ENCODE results near the gene SATB2. TPM values are rescaled to one million over a fixed set of nuclear protein-coding genes. Genes with fewer than 3 reads are reported as not detected.

The SATB2 gene
- total and polyA plus RNA-seq, 2 experiments from 2014 or later, result 1.6 to 6.0 TPM

DNA sequence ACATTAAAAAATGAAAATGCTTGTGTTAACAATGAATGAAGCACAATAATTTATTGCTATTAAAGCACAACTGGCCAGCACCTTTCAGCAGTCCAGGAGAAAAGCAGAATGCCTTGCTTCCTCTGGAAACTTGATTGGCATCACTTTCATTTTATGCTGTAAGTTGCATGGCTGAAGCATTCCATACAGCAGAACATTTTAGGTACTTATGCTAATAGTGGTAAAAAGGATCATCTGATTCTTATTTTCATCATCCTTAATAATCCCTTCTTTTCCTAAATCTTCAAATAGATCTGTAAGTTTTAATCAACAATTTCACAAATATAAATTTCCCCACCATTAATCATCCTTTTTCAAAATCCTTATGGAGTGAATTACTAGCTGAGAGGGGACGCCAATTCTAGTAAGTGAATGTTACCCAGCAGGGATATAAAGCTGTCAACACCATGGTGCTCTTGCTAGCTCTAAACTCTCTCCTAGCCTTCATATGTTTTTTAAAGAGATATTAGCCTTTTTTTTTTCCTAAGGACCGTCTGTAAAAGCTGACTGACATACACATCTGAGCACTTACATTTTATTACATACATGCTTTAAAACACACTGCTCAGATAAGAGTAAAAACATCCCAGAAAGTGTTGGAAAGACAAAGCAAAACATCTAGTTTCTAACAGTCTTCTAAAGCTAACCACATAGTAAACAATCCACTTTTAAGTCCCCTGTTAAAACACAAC is 5.3 kb downstream of the SATB2 start (continued):
- TF ChIP-seq, protein P1, sequence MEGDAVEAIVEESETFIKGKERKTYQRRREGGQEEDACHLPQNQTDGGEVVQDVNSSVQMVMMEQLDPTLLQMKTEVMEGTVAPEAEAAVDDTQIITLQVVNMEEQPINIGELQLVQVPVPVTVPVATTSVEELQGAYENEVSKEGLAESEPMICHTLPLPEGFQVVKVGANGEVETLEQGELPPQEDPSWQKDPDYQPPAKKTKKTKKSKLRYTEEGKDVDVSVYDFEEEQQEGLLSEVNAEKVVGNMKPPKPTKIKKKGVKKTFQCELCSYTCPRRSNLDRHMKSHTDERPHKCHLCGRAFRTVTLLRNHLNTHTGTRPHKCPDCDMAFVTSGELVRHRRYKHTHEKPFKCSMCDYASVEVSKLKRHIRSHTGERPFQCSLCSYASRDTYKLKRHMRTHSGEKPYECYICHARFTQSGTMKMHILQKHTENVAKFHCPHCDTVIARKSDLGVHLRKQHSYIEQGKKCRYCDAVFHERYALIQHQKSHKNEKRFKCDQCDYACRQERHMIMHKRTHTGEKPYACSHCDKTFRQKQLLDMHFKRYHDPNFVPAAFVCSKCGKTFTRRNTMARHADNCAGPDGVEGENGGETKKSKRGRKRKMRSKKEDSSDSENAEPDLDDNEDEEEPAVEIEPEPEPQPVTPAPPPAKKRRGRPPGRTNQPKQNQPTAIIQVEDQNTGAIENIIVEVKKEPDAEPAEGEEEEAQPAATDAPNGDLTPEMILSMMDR (conservative IDR thresholded peaks at IDR 0.05; ENCODE audit: low read depth in 2 of 2), result no peak
- TF ChIP-seq JUNB (IDR thresholded peaks at IDR 0.05; ENCODE audit: unreplicated experiment), result no peak
- no peak for TF ChIP-seq EZH2phosphoT487 (IDR thresholded peaks at IDR 0.05; ENCODE audit: unreplicated experiment)
- TF ChIP-seq ZNF114 (CRISPR knock-in tag; IDR thresholded peaks at IDR 0.05), result no peak
- TF ChIP-seq NANOG (IDR thresholded peaks at IDR 0.05; ENCODE audit: borderline replicate concordance), result no peak
- TF ChIP-seq STAT1 (IDR thresholded peaks at IDR 0.05; ENCODE audit: unreplicated experiment), result no peak
- TF ChIP-seq EZH2 (IDR thresholded peaks at IDR 0.05; ENCODE audit: low read depth, unreplicated experiment), result no peak
- TF ChIP-seq CREB1 (CRISPR knock-in tag; IDR thresholded peaks at IDR 0.05; ENCODE audit: low read depth), result no peak

DNA sequence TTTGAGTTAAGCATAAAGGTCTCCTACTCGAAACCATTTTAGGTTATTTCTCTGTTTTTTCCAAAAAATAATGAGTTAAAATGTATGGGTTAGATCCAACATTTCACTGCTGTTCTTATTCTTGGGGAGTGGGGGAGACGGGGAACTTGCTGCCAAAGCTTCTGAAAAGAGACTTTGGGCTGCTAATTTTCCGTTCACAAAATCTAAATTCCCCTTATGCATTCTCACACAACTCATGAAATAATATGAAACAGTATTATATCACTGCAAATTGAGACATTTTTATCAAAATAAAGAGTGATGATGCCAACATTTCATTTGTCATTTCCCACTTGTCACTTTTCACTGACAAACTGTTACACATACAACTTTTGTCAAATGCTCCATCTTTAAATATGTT is 7.8 kb downstream of the SATB2 start:
- H3K4me3 ChIP-seq, result no peak overlapping the region
- no peaks in the 10 kb centered on the region for H3K27me3 Mint-ChIP-seq (ENCODE audit: insufficient read depth, low read depth, poor library complexity)
- no peaks in the 10 kb centered on the region for H3F3A ChIP-seq (replicated peaks; ENCODE audit: low read depth)
- no peaks in the 10 kb centered on the region for H4K20me1 ChIP-seq (replicated peaks; ENCODE audit: insufficient read depth)
- H3K27ac ChIP-seq (ENCODE audit: low read depth), result no peak overlapping the region
- ATAC-seq, result no peak
- H3K4me2 ChIP-seq, result no peak overlapping the region
- DNase-seq (ENCODE audit: low spot score), result no peak
- H3K27ac Mint-ChIP-seq, result no peak overlapping the region
- no peaks in the 10 kb centered on the region for H3K9me3 Mint-ChIP-seq
- peaks cover 24% of the 10 kb centered on the region; the same call in 2 of the 3 replicates for H3K4me1 Mint-ChIP-seq
- H2AFZ ChIP-seq, result no peak overlapping the region
- H3K9me2 ChIP-seq (ENCODE audit: insufficient read depth), result no peaks in the 10 kb centered on the region
- H3K27me3 ChIP-seq (ENCODE audit: insufficient read depth), result peaks cover 16% of the 10 kb centered on the region
- H3K36me3 ChIP-seq (ENCODE audit: insufficient read depth), result no peaks in the 10 kb centered on the region
- H3K36me3 Mint-ChIP-seq (ENCODE audit: low read depth), result no peaks in the 10 kb centered on the region
- H3K4me3 Mint-ChIP-seq, result no peak overlapping the region
- H3K4me1 ChIP-seq (ENCODE audit: insufficient read depth), result peaks cover 6% of the 10 kb centered on the region; the same call in 1 of the 2 replicates
- H3K79me2 ChIP-seq (replicated peaks; ENCODE audit: insufficient read depth), result no peaks in the 10 kb centered on the region; the same call in 1 of the 2 replicates
- TF ChIP-seq NANOG (IDR thresholded peaks at IDR 0.05; ENCODE audit: borderline replicate concordance) (no peak), CREB1 (CRISPR knock-in tag; IDR thresholded peaks at IDR 0.05; ENCODE audit: low read depth) (no peak), POLR2AphosphoS5 (IDR thresholded peaks at IDR 0.05; ENCODE audit: low read depth) (no peak), ZNF114 (CRISPR knock-in tag; IDR thresholded peaks at IDR 0.05) (no peak), ZNF331 (CRISPR knock-in tag; IDR thresholded peaks at IDR 0.05; ENCODE audit: low read depth) (no peak), STAT1 (IDR thresholded peaks at IDR 0.05; ENCODE audit: unreplicated experiment) (no peak)
- TF ChIP-seq, protein P2, sequence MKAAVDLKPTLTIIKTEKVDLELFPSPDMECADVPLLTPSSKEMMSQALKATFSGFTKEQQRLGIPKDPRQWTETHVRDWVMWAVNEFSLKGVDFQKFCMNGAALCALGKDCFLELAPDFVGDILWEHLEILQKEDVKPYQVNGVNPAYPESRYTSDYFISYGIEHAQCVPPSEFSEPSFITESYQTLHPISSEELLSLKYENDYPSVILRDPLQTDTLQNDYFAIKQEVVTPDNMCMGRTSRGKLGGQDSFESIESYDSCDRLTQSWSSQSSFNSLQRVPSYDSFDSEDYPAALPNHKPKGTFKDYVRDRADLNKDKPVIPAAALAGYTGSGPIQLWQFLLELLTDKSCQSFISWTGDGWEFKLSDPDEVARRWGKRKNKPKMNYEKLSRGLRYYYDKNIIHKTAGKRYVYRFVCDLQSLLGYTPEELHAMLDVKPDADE (IDR thresholded peaks at IDR 0.05), result no peak
- TF ChIP-seq, protein P3, sequence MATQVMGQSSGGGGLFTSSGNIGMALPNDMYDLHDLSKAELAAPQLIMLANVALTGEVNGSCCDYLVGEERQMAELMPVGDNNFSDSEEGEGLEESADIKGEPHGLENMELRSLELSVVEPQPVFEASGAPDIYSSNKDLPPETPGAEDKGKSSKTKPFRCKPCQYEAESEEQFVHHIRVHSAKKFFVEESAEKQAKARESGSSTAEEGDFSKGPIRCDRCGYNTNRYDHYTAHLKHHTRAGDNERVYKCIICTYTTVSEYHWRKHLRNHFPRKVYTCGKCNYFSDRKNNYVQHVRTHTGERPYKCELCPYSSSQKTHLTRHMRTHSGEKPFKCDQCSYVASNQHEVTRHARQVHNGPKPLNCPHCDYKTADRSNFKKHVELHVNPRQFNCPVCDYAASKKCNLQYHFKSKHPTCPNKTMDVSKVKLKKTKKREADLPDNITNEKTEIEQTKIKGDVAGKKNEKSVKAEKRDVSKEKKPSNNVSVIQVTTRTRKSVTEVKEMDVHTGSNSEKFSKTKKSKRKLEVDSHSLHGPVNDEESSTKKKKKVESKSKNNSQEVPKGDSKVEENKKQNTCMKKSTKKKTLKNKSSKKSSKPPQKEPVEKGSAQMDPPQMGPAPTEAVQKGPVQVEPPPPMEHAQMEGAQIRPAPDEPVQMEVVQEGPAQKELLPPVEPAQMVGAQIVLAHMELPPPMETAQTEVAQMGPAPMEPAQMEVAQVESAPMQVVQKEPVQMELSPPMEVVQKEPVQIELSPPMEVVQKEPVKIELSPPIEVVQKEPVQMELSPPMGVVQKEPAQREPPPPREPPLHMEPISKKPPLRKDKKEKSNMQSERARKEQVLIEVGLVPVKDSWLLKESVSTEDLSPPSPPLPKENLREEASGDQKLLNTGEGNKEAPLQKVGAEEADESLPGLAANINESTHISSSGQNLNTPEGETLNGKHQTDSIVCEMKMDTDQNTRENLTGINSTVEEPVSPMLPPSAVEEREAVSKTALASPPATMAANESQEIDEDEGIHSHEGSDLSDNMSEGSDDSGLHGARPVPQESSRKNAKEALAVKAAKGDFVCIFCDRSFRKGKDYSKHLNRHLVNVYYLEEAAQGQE (IDR thresholded peaks at IDR 0.05; ENCODE audit: unreplicated experiment), result no peak
- TF ChIP-seq, protein P1 (conservative IDR thresholded peaks at IDR 0.05; ENCODE audit: low read depth in 2 of 2), result no peak
